ENCODE data around the gene TRIM67.

TRIM67 gene

DNA sequence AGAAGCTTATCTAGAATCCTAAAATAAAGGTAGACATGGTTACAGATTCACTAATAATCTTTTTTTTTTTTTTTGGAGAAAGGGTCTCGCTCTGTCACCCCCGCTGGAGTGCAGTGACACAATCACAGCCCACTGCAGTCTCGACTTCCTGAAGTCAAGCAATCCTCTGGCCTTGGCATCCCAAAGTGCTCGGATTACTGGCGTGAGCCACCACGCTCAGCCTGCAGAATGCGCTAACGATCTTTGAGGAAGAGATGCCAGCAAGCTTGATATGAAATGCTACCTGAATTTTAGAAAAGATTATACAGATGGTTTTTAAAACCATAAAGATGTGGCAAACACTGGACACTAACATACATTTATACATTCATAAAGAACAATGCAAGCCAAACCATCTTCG lies 75.1 kb downstream of the TRIM67 start:
- no peak for DNase-seq

DNA sequence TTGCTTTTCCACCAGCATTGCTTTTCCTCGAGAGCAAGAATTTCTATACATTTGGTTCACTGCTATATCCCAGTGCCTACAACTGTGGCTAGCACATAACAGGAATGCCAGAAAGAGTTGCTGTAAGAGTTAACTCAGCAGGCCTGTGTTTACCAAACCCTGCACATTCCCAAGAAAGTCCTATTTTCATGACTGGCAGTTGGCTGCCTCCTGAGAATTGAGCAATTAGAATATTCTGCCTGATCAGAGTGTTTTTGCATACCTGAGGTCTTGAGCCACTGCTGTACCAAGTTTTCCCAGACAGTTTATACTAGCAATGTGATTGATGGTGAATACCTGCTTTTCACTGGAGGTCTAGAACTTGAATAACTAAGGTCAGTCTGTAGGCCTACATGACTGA lies 76.4 kb downstream of the TRIM67 start:
- DNase-seq = no peak

DNA sequence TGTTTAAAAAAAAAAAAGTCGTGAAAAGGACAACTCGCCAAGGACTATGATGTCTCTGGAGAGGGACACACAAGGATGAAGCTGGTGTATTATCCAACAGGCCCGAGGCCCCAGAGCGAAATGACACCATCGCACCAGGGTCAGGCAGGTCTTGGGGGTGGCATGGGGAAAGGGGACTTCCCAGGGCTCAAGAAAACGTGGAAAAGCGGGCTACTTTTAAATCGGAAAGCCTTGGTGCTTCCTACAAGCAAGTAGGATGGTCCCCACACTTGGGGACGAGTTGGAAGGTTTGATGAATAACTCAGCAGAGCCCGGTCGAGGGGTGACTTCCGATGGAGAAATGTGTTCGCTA lies 78.6 kb downstream of the TRIM67 start:
- DNase-seq = no peak

DNA sequence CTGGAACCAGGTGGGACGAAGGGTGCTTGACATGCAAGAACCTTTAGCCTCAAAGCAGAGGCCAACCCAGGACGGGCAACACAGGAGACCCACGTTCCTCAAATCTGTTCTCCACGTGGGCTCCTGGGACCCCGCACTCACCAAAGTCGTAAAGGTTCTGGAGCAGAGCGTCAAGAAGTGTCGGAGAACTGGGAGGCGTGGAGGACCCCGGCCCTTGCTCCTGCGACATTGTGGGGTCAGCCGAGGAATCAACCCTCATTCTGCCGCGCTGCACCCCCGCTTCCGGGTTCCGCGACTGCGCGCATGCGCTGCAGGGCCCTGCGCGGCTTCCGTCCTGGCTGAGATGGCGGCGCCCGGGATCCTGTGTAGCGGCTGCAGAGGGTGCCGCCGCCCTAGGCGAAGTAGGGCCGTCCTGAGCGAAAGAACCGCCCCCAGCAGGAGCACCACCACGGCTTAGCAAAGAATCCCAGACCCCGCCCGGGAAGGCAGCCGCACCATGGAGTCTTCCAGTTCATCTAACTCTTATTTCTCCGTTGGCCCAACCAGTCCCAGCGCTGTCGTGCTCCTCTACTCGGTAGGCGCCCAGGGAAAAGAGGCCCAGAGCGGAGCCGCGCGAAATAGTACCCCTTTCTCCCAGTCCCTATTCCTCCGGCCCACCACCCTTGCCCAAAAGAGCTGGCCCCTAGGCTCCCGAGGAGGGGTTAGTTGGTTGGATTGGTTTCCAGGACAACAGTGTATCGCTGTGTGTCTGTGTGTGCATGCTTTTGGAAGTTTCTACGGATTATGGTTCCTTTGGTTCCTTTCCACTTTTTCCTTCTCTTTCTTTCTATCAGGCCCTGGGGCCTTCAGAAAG lies 79.3 kb downstream of the TRIM67 start, which contains the start of gene GNPAT:
Gene GNPAT, plus strand, starts transcription at position 330 of the 853 bp plus-strand sequence. Its CDS starts 167 bp downstream, at position 497.
- peak; percentile 44 for DNase-seq

DNA sequence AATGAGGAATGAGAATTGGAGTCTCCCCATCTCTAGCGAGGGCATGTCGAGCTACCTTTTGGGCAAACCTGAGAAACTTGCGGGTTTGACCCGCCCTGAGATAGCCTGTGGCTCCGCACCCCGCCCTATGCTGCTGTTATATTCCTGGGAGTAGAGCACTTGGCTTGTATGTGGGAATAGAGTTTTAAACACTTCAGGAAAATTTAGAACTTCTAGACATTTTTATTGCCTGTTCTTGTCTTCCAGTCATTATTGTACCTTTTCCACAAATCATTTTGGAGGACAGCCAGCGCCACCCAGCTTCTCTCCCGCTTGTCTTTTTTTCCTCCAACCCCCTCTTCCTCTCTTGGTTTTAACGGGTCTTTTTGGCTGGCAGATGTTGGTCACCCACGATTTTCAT lies 79.9 kb downstream of the TRIM67 start:
- DNase-seq = no peak

DNA sequence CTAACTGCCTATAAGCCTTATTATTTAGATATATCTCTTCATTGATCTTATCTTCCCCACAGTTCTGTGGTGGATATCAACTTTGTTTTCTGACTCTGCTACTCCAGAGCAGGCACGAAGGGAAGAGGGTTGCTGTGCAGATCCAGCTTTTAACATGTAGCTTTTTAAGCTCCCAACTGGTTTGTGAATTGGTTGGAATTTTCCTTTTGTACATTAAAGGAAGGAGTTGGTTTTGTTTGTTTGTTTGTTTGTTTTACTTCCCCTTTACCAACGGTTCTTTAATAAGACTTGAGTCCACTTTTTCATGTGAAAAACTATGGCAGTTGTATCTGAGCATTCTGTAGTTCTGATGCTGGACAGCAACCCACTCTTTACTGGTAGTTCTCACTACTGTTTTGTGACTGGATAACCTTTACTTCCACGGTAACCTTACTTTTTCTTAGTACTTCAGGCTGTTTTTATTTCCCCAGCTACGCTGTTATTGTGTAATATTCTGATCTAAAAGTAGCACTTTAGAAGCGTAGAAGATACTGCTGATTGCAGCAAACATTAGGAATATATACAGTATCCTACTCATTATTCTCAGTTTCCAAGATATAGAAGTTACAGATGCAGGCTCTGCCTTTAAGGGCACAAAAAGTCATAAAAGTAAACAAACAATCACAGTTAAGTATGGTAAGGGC lies 80.8 kb downstream of the TRIM67 start:
- DNase-seq = no peak

DNA sequence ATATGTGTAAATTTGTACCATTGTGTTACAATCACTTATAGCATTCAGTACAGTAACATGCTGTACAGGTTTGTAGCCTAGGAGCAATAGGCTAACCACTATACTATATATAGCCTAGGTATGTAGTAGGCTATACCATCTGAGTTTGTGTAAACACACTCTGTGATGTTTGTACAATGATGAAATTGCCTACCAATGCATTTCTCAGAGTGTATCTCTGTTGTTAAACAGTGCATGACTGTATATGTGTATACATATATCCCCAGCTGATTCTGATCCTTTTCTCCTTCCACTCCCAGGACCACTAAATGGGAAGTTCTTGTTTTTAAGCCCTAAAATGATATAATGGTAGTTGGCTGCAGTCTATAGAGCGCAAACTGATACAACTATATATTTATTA lies 86.9 kb downstream of the TRIM67 start:
- no peak for DNase-seq

DNA sequence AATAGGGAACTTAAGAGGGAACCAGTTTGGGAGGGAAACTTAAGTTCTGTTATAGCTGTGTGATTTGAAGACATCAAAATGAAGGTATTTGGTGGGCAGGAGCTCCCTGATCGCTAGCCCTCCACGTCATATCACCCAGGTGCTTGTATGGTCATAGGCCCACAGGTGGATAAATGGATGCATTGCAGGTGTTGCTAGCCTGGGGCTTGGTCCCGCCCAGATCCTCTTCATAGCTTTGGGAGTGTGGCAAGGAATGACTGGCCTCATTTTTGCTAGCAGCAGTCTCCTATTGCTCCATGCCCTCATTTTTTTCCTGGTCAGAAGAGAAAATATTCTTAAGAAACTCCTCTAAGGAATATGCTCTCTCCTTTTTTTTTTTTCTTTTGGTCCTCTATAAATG lies 90.5 kb downstream of the TRIM67 start:
- DNase-seq = no peak

DNA sequence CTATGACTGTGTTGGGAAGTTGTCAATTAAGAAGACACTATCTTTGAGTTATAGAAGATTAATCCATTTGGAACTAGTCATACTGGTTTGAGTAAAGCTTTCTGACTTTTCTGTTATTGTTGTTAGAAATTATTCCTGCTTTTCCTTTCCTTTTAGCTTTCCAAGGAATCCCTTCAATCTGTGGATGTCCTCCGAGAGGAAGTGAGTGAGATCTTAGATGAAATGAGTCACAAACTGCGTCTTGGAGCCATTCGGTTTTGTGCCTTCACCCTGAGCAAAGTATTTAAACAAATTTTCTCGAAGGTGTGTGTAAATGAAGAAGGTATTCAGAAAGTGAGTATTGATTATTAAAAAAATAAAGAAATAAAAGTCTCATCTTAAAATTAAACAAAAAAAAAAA lies 98.5 kb downstream of the TRIM67 start:
- DNase-seq = no peak

DNA sequence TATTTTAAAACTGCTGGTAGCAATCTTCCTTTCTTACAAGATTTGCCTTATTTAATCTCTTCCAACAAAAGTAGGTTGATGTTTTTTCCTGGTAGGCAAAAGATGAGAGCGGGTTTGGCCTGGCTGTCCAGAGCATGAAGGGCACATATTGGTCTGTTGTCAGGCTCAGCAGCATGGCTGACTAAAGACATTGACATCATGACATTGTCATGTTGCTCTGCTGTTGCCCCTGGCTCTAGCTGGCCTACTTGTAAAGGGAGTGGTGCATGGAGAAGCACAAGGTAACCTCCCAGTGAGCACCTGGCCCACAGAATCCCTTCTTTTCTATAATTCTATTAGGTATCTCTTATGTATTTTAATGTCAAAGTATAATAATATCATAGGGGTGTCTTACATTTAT lies 102.8 kb downstream of the TRIM67 start:
- no peak for DNase-seq

DNA sequence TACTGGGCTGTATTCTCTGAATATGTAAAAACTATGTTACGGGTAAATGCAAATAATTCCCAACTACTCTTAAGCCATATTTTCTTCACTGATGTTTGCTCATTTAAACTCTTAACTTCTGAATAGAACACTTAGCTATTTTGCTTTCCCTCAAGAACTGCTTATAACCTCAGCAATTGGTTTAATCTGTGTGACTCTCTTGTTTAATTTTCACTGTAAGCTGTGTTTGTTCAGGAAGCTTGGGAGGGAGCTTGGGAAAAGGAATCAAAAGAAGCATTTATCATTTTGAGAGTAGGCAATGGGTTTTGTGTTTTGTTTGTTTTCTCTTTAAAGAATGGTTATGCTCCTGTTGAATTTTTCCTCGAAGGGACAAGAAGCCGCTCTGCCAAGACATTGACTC lies 103.5 kb downstream of the TRIM67 start:
- no peak for DNase-seq

DNA sequence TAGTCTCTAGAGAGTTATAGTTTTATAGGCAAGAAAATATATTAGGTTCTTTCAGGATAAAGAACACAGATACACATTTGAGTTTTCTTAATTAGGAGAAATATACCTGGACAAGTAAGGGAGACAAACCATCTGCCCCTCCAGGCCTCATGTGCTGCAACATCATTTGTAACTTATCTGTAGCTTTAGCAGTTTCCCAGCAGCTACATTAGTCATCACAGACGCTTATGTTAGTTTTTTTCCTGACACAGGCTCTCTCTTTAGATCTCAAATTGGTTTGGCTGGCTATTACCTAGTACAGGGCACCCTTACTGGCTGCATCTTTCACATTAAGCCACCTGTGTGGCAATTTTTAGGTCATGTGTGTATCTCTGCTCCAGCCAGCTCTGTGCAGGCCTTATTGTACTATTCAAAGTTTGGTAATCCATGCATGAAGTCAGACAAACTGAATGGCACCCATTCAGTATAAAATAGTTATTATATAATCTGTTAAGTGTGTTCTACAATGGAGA lies 105.0 kb downstream of the TRIM67 start:
- no peak for DNase-seq
